Astrocyte of the spinal cord (primary cell): ENCODE data around the gene PDK2.

Experiments used
- DNase-seq: peaks from one replicate; pipeline ENCODE4 v3.0.0; 2011; ENCODE audit warnings: low read depth, low spot score
- H3K4me3 ChIP-seq: 2 replicates; pipeline ENCODE4 v1.5.1; 2011; ENCODE audit warnings: low read depth, mild to moderate bottlenecking, low read length, moderate library complexity
- CTCF ChIP-seq: IDR thresholded peaks from 2 replicates; pipeline ENCODE4 v1.5.1; 2012; ENCODE audit warnings: low read depth, mild to moderate bottlenecking, low read length, inconsistent platforms
- in situ Hi-C: cut with HindIII; loops from 2 replicates; pipeline ENCODE4 v1.10.0; 2017; ENCODE audit warnings: low sequenced_read_pairs

Gene PDK2

GRCh38 chr17:50101346-50102163 is 6.4 kb downstream of the PDK2 start:
- no peak for TF ChIP-seq CTCF
- no peak for DNase-seq
- in situ Hi-C loops: no loop called here
- H3K4me3 ChIP-seq: no peak overlapping the region

GRCh38 chr17:50102164-50102991 is 7.2 kb downstream of the PDK2 start:
- H3K4me3 ChIP-seq: no peak overlapping the region
- no peak for TF ChIP-seq CTCF
- DNase-seq: no peak
- in situ Hi-C loops: no loop called here

GRCh38 chr17:50103252-50103651 is 8.1 kb downstream of the PDK2 start:
- DNase-seq: no peak
- no peak for TF ChIP-seq CTCF
- in situ Hi-C loops: no loop called here
- no peak overlapping the region for H3K4me3 ChIP-seq

- no peak for DNase-seq
- in situ Hi-C loops: no loop called here
- no peak for TF ChIP-seq CTCF
- H3K4me3 ChIP-seq: no peak overlapping the region
Measured at GRCh38 chr17:50103941-50104340, 8.8 kb downstream of the PDK2 start.

- H3K4me3 ChIP-seq: no peak overlapping the region
- TF ChIP-seq CTCF: no peak
- no peak for DNase-seq
- in situ Hi-C loops: no loop called here
Measured at GRCh38 chr17:50105811-50106210, 10.7 kb downstream of the PDK2 start.

GRCh38 chr17:50106393-50107131 is 11.4 kb downstream of the PDK2 start:
- H3K4me3 ChIP-seq: no peak overlapping the region
- DNase-seq: no peak
- in situ Hi-C loops: no loop called here
- no peak for TF ChIP-seq CTCF
